Activated B cell treated with CpG ODN at 0.5 μM for 24 hours (primary cell): Measurements from ENCODE around the gene CHIC2. TPM values are rescaled to one million over a fixed set of nuclear protein-coding genes. Genes with fewer than 3 reads are reported as not detected.

ENCODE experiments used
- ATAC-seq: fragments of 200-7000 bp; cut with Tn5 transposase; one replicate; pipeline ENCODE4 v1.10.0; 2021; ENCODE audit warnings: low read depth, mild to moderate bottlenecking, moderate library complexity
- CTCF ChIA-PET: fragments of 350-600 bp; sonication (Branson Sonifier 250); formaldehyde crosslinking; loops from one replicate; lab custom pipeline; 2021; ENCODE audit warnings: antibody characterized with exemption; lab: Charles Lee
- POLR2A ChIA-PET: fragments of 350-600 bp; sonication (Branson Sonifier 250); formaldehyde crosslinking; loops from one replicate; lab custom pipeline; 2021; ENCODE audit warnings: antibody characterized with exemption; lab: Charles Lee
- DNase-seq: peaks from one replicate; pipeline ENCODE4 v3.0.0; 2022
- H3K27ac Mint-ChIP-seq: one replicate; pipeline ENCODE4 v1.8.0; 2020; ENCODE audit warnings: mixed read lengths
- H3K27me3 Mint-ChIP-seq: one replicate; pipeline ENCODE4 v1.8.0; 2021; ENCODE audit warnings: mixed read lengths
- H3K36me3 Mint-ChIP-seq: one replicate; pipeline ENCODE4 v1.8.0; 2021; ENCODE audit warnings: low read depth, mixed read lengths
- H3K4me1 Mint-ChIP-seq: one replicate; pipeline ENCODE4 v1.8.0; 2021; ENCODE audit warnings: mixed read lengths
- H3K4me3 Mint-ChIP-seq: one replicate; pipeline ENCODE4 v1.8.0; 2020; ENCODE audit warnings: mild to moderate bottlenecking, mixed read lengths
- H3K9me3 Mint-ChIP-seq: one replicate; pipeline ENCODE4 v1.8.0; 2020; ENCODE audit warnings: mixed read lengths
- CTCF ChIP-seq: fragments of 200-600 bp; IDR thresholded peaks from one replicate; pipeline ENCODE4 v1.8.0; 2022; ENCODE audit warnings: antibody characterized with exemption, mild to moderate bottlenecking
- intact Hi-C: fragments of 100-400 bp; cut with micrococcal nuclease; formaldehyde crosslinking; loops from one replicate; pipeline ENCODE4 v1.15.1; 2024
- total RNA-seq: library from RNA; stranded (reverse); gene quantifications from 2 replicates; pipeline ENCODE4 v1.2.3, GENCODE V29; 2022

CHIC2 gene
- total RNA-seq, 1 donor from 2014 or later, result 21.6 TPM

GRCh38 chr4:54041100-54041499 is 23.3 kb downstream of the CHIC2 start:
- ChIA-PET POLR2A (no interaction called here), CTCF (no interaction called here)
- H3K36me3 Mint-ChIP-seq, result peaks cover 52% of the 10 kb centered on the region
- TF ChIP-seq CTCF, result no peak
- intact Hi-C loops, result no loop called here
- no peak for ATAC-seq
- H3K27me3 Mint-ChIP-seq, result no peaks in the 10 kb centered on the region
- no peak overlapping the region for H3K27ac Mint-ChIP-seq
- H3K9me3 Mint-ChIP-seq, result no peaks in the 10 kb centered on the region
- no peak for DNase-seq
- H3K4me3 Mint-ChIP-seq, result no peak overlapping the region
- peaks cover 2% of the 10 kb centered on the region for H3K4me1 Mint-ChIP-seq

- H3K9me3 Mint-ChIP-seq, result no peaks in the 10 kb centered on the region
- CTCF ChIA-PET, result interaction anchor here (0.6 kb wide), 1 partner anchor 619 kb away, joined by 3 read pairs; no protein-coding TSS in a partner anchor
These were observed 26.3 kb downstream of the CHIC2 start for GRCh38 chr4:54038056-54038455.

GRCh38 chr4:54036184-54036583 is 28.2 kb downstream of the CHIC2 start:
- peaks cover 42% of the 10 kb centered on the region for H3K36me3 Mint-ChIP-seq
- H3K27me3 Mint-ChIP-seq, result no peaks in the 10 kb centered on the region
- ChIA-PET CTCF (no interaction called here), POLR2A (no interaction called here)
- TF ChIP-seq CTCF, result no peak
- no peaks in the 10 kb centered on the region for H3K9me3 Mint-ChIP-seq
- H3K27ac Mint-ChIP-seq, result no peak overlapping the region
- intact Hi-C loops, result no loop called here
- H3K4me3 Mint-ChIP-seq, result no peak overlapping the region
- peaks cover 8% of the 10 kb centered on the region for H3K4me1 Mint-ChIP-seq
- ATAC-seq (no peak), DNase-seq (no peak)

More at GRCh38 chr4:54038056-54038455, 26.3 kb downstream of the CHIC2 start:
- TF ChIP-seq CTCF, result no peak
- Mint-ChIP-seq H3K4me1 (no peaks in the 10 kb centered on the region), H3K4me3 (no peak overlapping the region), H3K27ac (no peak overlapping the region), H3K36me3 (peaks cover 50% of the 10 kb centered on the region), H3K27me3 (no peaks in the 10 kb centered on the region)
- DNase-seq (no peak), ATAC-seq (no peak)
- POLR2A ChIA-PET, result no interaction called here
- intact Hi-C loops, result no loop called here

GRCh38 chr4:54032558-54033135 is 31.8 kb downstream of the CHIC2 start:
- DNase-seq (no peak), ATAC-seq (no peak)
- no peaks in the 10 kb centered on the region for H3K27me3 Mint-ChIP-seq
- H3K36me3 Mint-ChIP-seq, result peaks cover 33% of the 10 kb centered on the region
- peaks cover 8% of the 10 kb centered on the region for H3K4me1 Mint-ChIP-seq
- H3K27ac Mint-ChIP-seq, result no peak overlapping the region
- intact Hi-C loops, result no loop called here
- H3K4me3 Mint-ChIP-seq, result peak overlapping the region; percentile 64
- no peaks in the 10 kb centered on the region for H3K9me3 Mint-ChIP-seq
- no peak for TF ChIP-seq CTCF
- POLR2A ChIA-PET, result no interaction called here
- CTCF ChIA-PET, result no interaction called here

- ChIA-PET CTCF (no interaction called here), POLR2A (no interaction called here)
- TF ChIP-seq CTCF, result no peak
- no peaks in the 10 kb centered on the region for H3K27me3 Mint-ChIP-seq
- DNase-seq (no peak), ATAC-seq (no peak)
- H3K4me1 Mint-ChIP-seq, result peaks cover 5% of the 10 kb centered on the region
- intact Hi-C loops, result no loop called here
- no peak overlapping the region for H3K4me3 Mint-ChIP-seq
- peaks cover 11% of the 10 kb centered on the region for H3K36me3 Mint-ChIP-seq
- no peaks in the 10 kb centered on the region for H3K9me3 Mint-ChIP-seq
- H3K27ac Mint-ChIP-seq, result no peak overlapping the region
These were observed 37.1 kb downstream of the CHIC2 start for GRCh38 chr4:54027311-54027710.
